HepG2 (cell line): ENCODE measurements around the gene JUND. TPM values are rescaled to one million over a fixed set of nuclear protein-coding genes. Genes with fewer than 3 reads are reported as not detected.
A peak's percentile ranks its signal among the peaks of the same experiment; 100 is the strongest.

Experiments used
- AGO1 ChIP-seq: fragments of 200-400 bp; formaldehyde crosslinking; IDR thresholded peaks from 2 replicates; pipeline ENCODE4 v1.6.1; 2017; ENCODE audit warnings: mild to moderate bottlenecking, low read depth, low read length, moderate library complexity; ENCODE audit not compliant: poor library complexity, severe bottlenecking
- ARNT2 ChIP-seq: sonication (generic); formaldehyde crosslinking; IDR thresholded peaks from 2 replicates; pipeline ENCODE4 v1.8.0; 2022; ENCODE audit warnings: mild to moderate bottlenecking, low read depth, missing genetic modification reagents, moderate library complexity
- CENPX ChIP-seq: sonication (generic); formaldehyde crosslinking; IDR thresholded peaks from 2 replicates; pipeline ENCODE4 v1.9.0; 2021; ENCODE audit warnings: mild to moderate bottlenecking, missing genetic modification reagents, moderate library complexity
- CREM ChIP-seq, 2 experiments: sonication (generic) in 1 of 2; formaldehyde crosslinking in 1 of 2; IDR thresholded peaks; 2 replicates each; pipeline versions ENCODE4 v1.4.0 to v1.6.1; 2016 to 2020; ENCODE audit warnings: antibody characterized with exemption in 1 of 2, mild to moderate bottlenecking in 1 of 2, missing genetic modification reagents in 1 of 2
- DNMT3B ChIP-seq: conservative IDR thresholded peaks from 2 replicates; pipeline ENCODE4 v1.6.1; 2016; ENCODE audit warnings: missing biosample characterization, control low read depth
- FIP1L1 ChIP-seq: fragments of 200-400 bp; formaldehyde crosslinking; IDR thresholded peaks from 2 replicates; pipeline ENCODE4 v1.6.1; 2018; ENCODE audit warnings: low read depth, mild to moderate bottlenecking, low read length, moderate library complexity, borderline replicate concordance; ENCODE audit not compliant: insufficient read depth
- GTF3A ChIP-seq: sonication (generic); formaldehyde crosslinking; conservative IDR thresholded peaks from 2 replicates; pipeline ENCODE4 v1.4.0; 2020; ENCODE audit warnings: mild to moderate bottlenecking, missing genetic modification reagents
- HOXA3 ChIP-seq: sonication (generic); formaldehyde crosslinking; IDR thresholded peaks from 2 replicates; pipeline ENCODE4 v1.5.0; 2020; ENCODE audit warnings: missing genetic modification reagents
- MAZ ChIP-seq, 2 experiments: sonication (generic) in 1 of 2; formaldehyde crosslinking in 1 of 2; IDR thresholded peaks; 2 replicates each; pipeline versions ENCODE4 v1.5.0 to v1.6.1; 2012 to 2020; ENCODE audit warnings: low read depth in 2 of 2, mild to moderate bottlenecking in 2 of 2, borderline replicate concordance in 1 of 2, improper control_type of control experiment in 1 of 2, low read length in 1 of 2, missing genetic modification reagents in 1 of 2, moderate library complexity in 1 of 2
- MXD4 ChIP-seq: IDR thresholded peaks from 2 replicates; pipeline ENCODE4 v1.6.1; 2016; ENCODE audit warnings: mild to moderate bottlenecking, missing biosample characterization, missing genetic modification reagents
- PPARG ChIP-seq: conservative IDR thresholded peaks from 2 replicates; pipeline ENCODE4 v1.6.1; 2016; ENCODE audit warnings: missing biosample characterization, missing genetic modification reagents
- SSRP1 ChIP-seq: IDR thresholded peaks from 2 replicates; pipeline ENCODE4 v1.6.1; 2016; ENCODE audit warnings: control low read depth
- YY1 ChIP-seq: IDR thresholded peaks from 2 replicates; pipeline ENCODE4 v1.6.1; 2011; ENCODE audit warnings: low read length, low read depth, moderate library complexity, mild to moderate bottlenecking; ENCODE audit not compliant: insufficient read depth, insufficient replicate concordance
- ZNF296 ChIP-seq: sonication (generic); formaldehyde crosslinking; conservative IDR thresholded peaks from 2 replicates; pipeline ENCODE4 v1.5.0; 2020; ENCODE audit warnings: mild to moderate bottlenecking, missing genetic modification reagents
- ZNF350 ChIP-seq: sonication (generic); formaldehyde crosslinking; IDR thresholded peaks from 2 replicates; pipeline ENCODE4 v1.4.0; 2020; ENCODE audit warnings: mild to moderate bottlenecking, low read depth, missing genetic modification reagents, borderline replicate concordance
- ZNF44 ChIP-seq: sonication (generic); formaldehyde crosslinking; IDR thresholded peaks from 2 replicates; pipeline ENCODE4 v1.5.1; 2020; ENCODE audit warnings: mild to moderate bottlenecking, missing genetic modification reagents
- ZNF552 ChIP-seq: sonication (generic); formaldehyde crosslinking; IDR thresholded peaks from 2 replicates; pipeline ENCODE4 v1.9.0; 2022; ENCODE audit warnings: missing genetic modification reagents, mild to moderate bottlenecking, borderline replicate concordance
- ZSCAN22 ChIP-seq: sonication (generic); formaldehyde crosslinking; IDR thresholded peaks from 2 replicates; pipeline ENCODE4 v1.4.0; 2020; ENCODE audit warnings: mild to moderate bottlenecking, missing genetic modification reagents
- polyA plus RNA-seq, 8 experiments: library from polyadenylated mRNA; depleted of rRNA in 3 of 8; stranded (reverse) in 7 of 8; unstranded in 1 of 8; fragments of >200 nt; fragmentation: Illumina TruSeq in 4 of 8; extraction: Trizol in 4 of 8; gene quantifications; 2 replicates each; pipeline versions ENCODE4 v1.2.1 to v1.2.3, GENCODE V29; 2011 to 2016; ENCODE audit warnings: low read depth in 4 of 8, missing spikeins in 1 of 8, mixed read lengths in 1 of 8; ENCODE audit not compliant: insufficient read depth in 1 of 8
- total RNA-seq, 5 experiments: library from RNA; depleted of rRNA; stranded (reverse); fragments of >200 nt; fragmentation: Illumina TruSeq; extraction: Trizol; gene quantifications; 2 replicates each; pipeline ENCODE4 v1.2.3, GENCODE V29; 2016; ENCODE audit warnings: low read depth in 1 of 5
- TF ChIP-seq, protein P1 (sequence below): sonication (generic); formaldehyde crosslinking; IDR thresholded peaks from 2 replicates; pipeline ENCODE4 v1.4.0; 2020; ENCODE audit warnings: low read depth, mild to moderate bottlenecking, missing genetic modification reagents
- TF ChIP-seq, protein P2 (sequence below): sonication (generic); formaldehyde crosslinking; IDR thresholded peaks from 2 replicates; pipeline ENCODE4 v1.5.1; 2020; ENCODE audit warnings: mild to moderate bottlenecking, missing genetic modification reagents, borderline replicate concordance
- TF ChIP-seq, protein P3 (sequence below): sonication (generic); formaldehyde crosslinking; IDR thresholded peaks from 2 replicates; pipeline ENCODE4 v1.4.0; 2020; ENCODE audit warnings: missing genetic modification reagents, borderline replicate concordance

JUND gene
- total and polyA plus RNA-seq, 2 of the 13 experiments (the other 11 are each of a cell fraction or from before 2014, with no cell fraction given): 41.2 to 59.8 TPM

- TF ChIP-seq, protein P1, sequence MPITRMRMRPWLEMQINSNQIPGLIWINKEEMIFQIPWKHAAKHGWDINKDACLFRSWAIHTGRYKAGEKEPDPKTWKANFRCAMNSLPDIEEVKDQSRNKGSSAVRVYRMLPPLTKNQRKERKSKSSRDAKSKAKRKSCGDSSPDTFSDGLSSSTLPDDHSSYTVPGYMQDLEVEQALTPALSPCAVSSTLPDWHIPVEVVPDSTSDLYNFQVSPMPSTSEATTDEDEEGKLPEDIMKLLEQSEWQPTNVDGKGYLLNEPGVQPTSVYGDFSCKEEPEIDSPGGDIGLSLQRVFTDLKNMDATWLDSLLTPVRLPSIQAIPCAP (CRISPR knock-in tag): no peak
- peak; percentile 14; the same call in 1 of the 2 replicates for TF ChIP-seq HOXA3 (CRISPR knock-in tag)
- no peak for TF ChIP-seq CENPX (CRISPR knock-in tag)
- TF ChIP-seq PPARG (CRISPR knock-in tag): peak; percentile 44; the same call in 1 of the 2 replicates
- no peak for TF ChIP-seq YY1
- TF ChIP-seq CREM (IDR thresholded peaks at IDR 0.05): no peak
- no peak for TF ChIP-seq CREM (CRISPR knock-in tag; IDR thresholded peaks at IDR 0.05)
- no peak for TF ChIP-seq MAZ (IDR thresholded peaks at IDR 0.05; ENCODE audit: borderline replicate concordance, low read depth, low read length)
- no peak for TF ChIP-seq MAZ (CRISPR knock-in tag; IDR thresholded peaks at IDR 0.05; ENCODE audit: low read depth)
- peak; percentile 93; the same call in 1 of the 2 replicates for TF ChIP-seq ZNF44 (CRISPR knock-in tag)
- TF ChIP-seq ZSCAN22 (CRISPR knock-in tag): no peak
- no peak for TF ChIP-seq ZNF552 (CRISPR knock-in tag)
- TF ChIP-seq ARNT2 (CRISPR knock-in tag): peak; percentile 53; the same call in 1 of the 2 replicates
- TF ChIP-seq SSRP1: no peak; the same call in 1 of the 2 replicates
- TF ChIP-seq, protein P2, sequence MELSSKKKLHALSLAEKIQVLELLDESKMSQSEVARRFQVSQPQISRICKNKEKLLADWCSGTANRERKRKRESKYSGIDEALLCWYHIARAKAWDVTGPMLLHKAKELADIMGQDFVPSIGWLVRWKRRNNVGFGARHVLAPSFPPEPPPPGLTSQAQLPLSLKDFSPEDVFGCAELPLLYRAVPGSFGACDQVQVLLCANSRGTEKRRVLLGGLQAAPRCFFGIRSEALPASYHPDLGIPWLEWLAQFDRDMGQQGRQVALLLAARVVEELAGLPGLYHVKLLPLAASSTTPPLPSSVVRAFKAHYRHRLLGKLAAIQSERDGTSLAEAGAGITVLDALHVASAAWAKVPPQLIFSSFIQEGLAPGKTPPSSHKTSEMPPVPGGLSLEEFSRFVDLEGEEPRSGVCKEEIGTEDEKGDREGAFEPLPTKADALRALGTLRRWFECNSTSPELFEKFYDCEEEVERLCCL (CRISPR knock-in tag): no peak
- TF ChIP-seq, protein P3, sequence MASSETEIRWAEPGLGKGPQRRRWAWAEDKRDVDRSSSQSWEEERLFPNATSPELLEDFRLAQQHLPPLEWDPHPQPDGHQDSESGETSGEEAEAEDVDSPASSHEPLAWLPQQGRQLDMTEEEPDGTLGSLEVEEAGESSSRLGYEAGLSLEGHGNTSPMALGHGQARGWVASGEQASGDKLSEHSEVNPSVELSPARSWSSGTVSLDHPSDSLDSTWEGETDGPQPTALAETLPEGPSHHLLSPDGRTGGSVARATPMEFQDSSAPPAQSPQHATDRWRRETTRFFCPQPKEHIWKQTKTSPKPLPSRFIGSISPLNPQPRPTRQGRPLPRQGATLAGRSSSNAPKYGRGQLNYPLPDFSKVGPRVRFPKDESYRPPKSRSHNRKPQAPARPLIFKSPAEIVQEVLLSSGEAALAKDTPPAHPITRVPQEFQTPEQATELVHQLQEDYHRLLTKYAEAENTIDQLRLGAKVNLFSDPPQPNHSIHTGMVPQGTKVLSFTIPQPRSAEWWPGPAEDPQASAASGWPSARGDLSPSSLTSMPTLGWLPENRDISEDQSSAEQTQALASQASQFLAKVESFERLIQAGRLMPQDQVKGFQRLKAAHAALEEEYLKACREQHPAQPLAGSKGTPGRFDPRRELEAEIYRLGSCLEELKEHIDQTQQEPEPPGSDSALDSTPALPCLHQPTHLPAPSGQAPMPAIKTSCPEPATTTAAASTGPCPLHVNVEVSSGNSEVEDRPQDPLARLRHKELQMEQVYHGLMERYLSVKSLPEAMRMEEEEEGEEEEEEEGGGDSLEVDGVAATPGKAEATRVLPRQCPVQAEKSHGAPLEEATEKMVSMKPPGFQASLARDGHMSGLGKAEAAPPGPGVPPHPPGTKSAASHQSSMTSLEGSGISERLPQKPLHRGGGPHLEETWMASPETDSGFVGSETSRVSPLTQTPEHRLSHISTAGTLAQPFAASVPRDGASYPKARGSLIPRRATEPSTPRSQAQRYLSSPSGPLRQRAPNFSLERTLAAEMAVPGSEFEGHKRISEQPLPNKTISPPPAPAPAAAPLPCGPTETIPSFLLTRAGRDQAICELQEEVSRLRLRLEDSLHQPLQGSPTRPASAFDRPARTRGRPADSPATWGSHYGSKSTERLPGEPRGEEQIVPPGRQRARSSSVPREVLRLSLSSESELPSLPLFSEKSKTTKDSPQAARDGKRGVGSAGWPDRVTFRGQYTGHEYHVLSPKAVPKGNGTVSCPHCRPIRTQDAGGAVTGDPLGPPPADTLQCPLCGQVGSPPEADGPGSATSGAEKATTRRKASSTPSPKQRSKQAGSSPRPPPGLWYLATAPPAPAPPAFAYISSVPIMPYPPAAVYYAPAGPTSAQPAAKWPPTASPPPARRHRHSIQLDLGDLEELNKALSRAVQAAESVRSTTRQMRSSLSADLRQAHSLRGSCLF (CRISPR knock-in tag): no peak
- TF ChIP-seq FIP1L1: no peak
- 0 out of 2 replicates have a peak, but pooled peaks have one; percentile 91 for TF ChIP-seq GTF3A (CRISPR knock-in tag)
- TF ChIP-seq AGO1: no peak
- TF ChIP-seq ZNF296: no peak
- peak; percentile 83; the same call in 1 of the 2 replicates for TF ChIP-seq ZNF350 (CRISPR knock-in tag)
- TF ChIP-seq MXD4 (CRISPR knock-in tag): 0 out of 2 replicates have a peak, but pooled peaks have one; percentile 34
- TF ChIP-seq DNMT3B (CRISPR knock-in tag): no peak
Measured at GRCh38 chr19:18317961-18318800, 36.8 kb upstream of the JUND start (continued).
